GM12874 (cell line): ENCODE measurements around the gene CSF2RB.

Source experiments
- CTCF ChIP-seq: IDR thresholded peaks from 2 replicates; pipeline ENCODE4 v1.5.1; 2011; ENCODE audit warnings: low read depth, mild to moderate bottlenecking, control low read depth, low read length, moderate library complexity; ENCODE audit not compliant: insufficient read depth

The CSF2RB gene

GRCh38 chr22:36923131-36923788 is 9.8 kb downstream of the CSF2RB start:
- no peak for TF ChIP-seq CTCF

GRCh38 chr22:36924151-36924698 is 10.8 kb downstream of the CSF2RB start:
- TF ChIP-seq CTCF, result no peak

GRCh38 chr22:36925388-36926290 is 12.2 kb downstream of the CSF2RB start:
- no peak for TF ChIP-seq CTCF

- no peak for TF ChIP-seq CTCF
Observed at GRCh38 chr22:36926309-36926708, 12.9 kb downstream of the CSF2RB start.

- TF ChIP-seq CTCF, result no peak
Observed at GRCh38 chr22:36926721-36927435, 13.4 kb downstream of the CSF2RB start.

- TF ChIP-seq CTCF, result no peak
Observed at GRCh38 chr22:36927671-36928070, 14.2 kb downstream of the CSF2RB start.

GRCh38 chr22:36928196-36928595 is 14.8 kb downstream of the CSF2RB start:
- no peak for TF ChIP-seq CTCF
